Prostate gland (tissue), 2 donors: ENCODE measurements around the gene DIPK1C.

ENCODE experiments used
- CTCF ChIP-seq, 4 experiments: fragments of 200-600 bp in 2 of 4; fragments of 450-650 bp in 2 of 4; sonication (generic) in 2 of 4; IDR thresholded peaks; 1 replicate in 3 of 4; 2 replicates in 1 of 4; pipeline ENCODE4 v1.5.1; 2016 to 2019; ENCODE audit warnings: antibody characterized with exemption in 4 of 4, mild to moderate bottlenecking in 2 of 4, moderate library complexity in 2 of 4
- POLR2A ChIP-seq: fragments of 450-650 bp; IDR thresholded peaks from one replicate; pipeline ENCODE4 v1.6.1; 2016; ENCODE audit warnings: antibody characterized with exemption, mild to moderate bottlenecking
- POLR2AphosphoS5 ChIP-seq: sonication (generic); formaldehyde crosslinking; IDR thresholded peaks from one replicate; pipeline ENCODE4 v1.6.1; 2017; ENCODE audit warnings: antibody characterized with exemption

DNA sequence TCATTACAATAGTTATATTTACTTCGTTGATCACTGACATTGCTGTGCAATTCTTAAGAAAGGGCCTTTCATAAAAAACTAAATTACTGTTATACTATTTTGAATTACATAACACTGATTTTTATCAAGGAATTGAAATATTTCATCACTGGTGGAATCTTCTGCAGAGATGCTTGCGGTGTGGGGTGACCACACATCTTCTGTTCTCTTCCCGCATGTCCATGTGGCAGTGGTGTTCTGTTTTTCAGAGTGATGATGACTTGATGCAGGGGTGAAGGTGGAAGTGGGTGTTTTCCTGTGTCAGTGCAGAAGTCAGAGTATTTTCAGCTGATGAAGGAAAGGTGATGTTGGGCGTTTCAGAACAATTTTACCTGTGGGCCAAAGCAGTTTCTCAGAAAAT is 46.0 kb upstream of the DIPK1C start:
- no peak for TF ChIP-seq POLR2A
- no peak for TF ChIP-seq CTCF (IDR thresholded peaks at IDR 0.05)
- no peak for TF ChIP-seq POLR2AphosphoS5
